Liver (tissue), 9 donors: ENCODE measurements around the gene RTBDN. TPM values are rescaled to one million over a fixed set of nuclear protein-coding genes. Genes with fewer than 3 reads are reported as not detected.

Experiments used
- DNase-seq: peaks from one replicate; pipeline ENCODE4 v3.0.0-alpha.2; 2017; ENCODE audit warnings: low spot score
- H3K27ac ChIP-seq, 2 donors: one replicate each; pipeline ENCODE4 v1.7.0; 2013; ENCODE audit warnings: inconsistent platforms in 2 of 2, low read length in 2 of 2, control low read depth in 1 of 2, low read depth in 1 of 2, mild to moderate bottlenecking in 1 of 2
- H3K27me3 ChIP-seq, 4 donors: one replicate each; pipeline versions ENCODE4 v1.6.1 to v1.7.0; 2013; ENCODE audit warnings: low read length in 3 of 4, inconsistent platforms in 1 of 4, mild to moderate bottlenecking in 1 of 4, moderate library complexity in 1 of 4; ENCODE audit not compliant: control insufficient read depth in 4 of 4, insufficient read depth in 4 of 4
- H3K36me3 ChIP-seq, 4 donors: one replicate each; pipeline versions ENCODE4 v1.6.1 to v1.7.0; 2013; ENCODE audit warnings: low read length in 3 of 4, mild to moderate bottlenecking in 3 of 4, low read depth in 1 of 4, moderate library complexity in 1 of 4; ENCODE audit not compliant: control insufficient read depth in 4 of 4, insufficient read depth in 3 of 4
- H3K4me1 ChIP-seq, 4 donors: one replicate each; pipeline versions ENCODE4 v1.6.1 to v1.7.0; 2013; ENCODE audit warnings: low read length in 3 of 4, mild to moderate bottlenecking in 3 of 4, moderate library complexity in 1 of 4; ENCODE audit not compliant: control insufficient read depth in 4 of 4, insufficient read depth in 4 of 4
- H3K4me3 ChIP-seq, 3 donors: one replicate each; pipeline versions ENCODE4 v1.6.1 to v1.7.0; 2013; ENCODE audit warnings: low read length in 3 of 3, control low read depth in 1 of 3, low read depth in 1 of 3, mild to moderate bottlenecking in 1 of 3
- H3K9ac ChIP-seq, 2 donors: one replicate each; pipeline ENCODE4 v1.7.0; 2013; ENCODE audit warnings: low read length in 2 of 2, mild to moderate bottlenecking in 2 of 2, moderate library complexity in 2 of 2, control low read depth in 1 of 2, low read depth in 1 of 2
- H3K9me3 ChIP-seq, 4 donors: one replicate each; pipeline versions ENCODE4 v1.6.1 to v1.7.0; 2013; ENCODE audit warnings: low read length in 3 of 4; ENCODE audit not compliant: control insufficient read depth in 4 of 4
- EGR1 ChIP-seq, 2 donors: IDR thresholded peaks; 2 replicates each; pipeline ENCODE4 v1.6.1; 2016 to 2018; ENCODE audit warnings: antibody characterized with exemption in 2 of 2, low read depth in 2 of 2
- FOXA1 ChIP-seq: IDR thresholded peaks from 2 replicates; pipeline ENCODE4 v1.6.1; 2016; ENCODE audit warnings: antibody characterized with exemption
- FOXA2 ChIP-seq: IDR thresholded peaks from 2 replicates; pipeline ENCODE4 v1.6.1; 2016; ENCODE audit warnings: antibody characterized with exemption
- HNF4A ChIP-seq, 2 donors: conservative IDR thresholded peaks; 2 replicates each; pipeline ENCODE4 v1.6.1; 2016; ENCODE audit warnings: antibody characterized with exemption in 2 of 2, mild to moderate bottlenecking in 2 of 2
- HNF4G ChIP-seq: IDR thresholded peaks from 2 replicates; pipeline ENCODE4 v1.6.1; 2016; ENCODE audit warnings: antibody characterized with exemption
- JUND ChIP-seq, 2 donors: IDR thresholded peaks; 2 replicates each; pipeline ENCODE4 v1.6.1; 2016; ENCODE audit warnings: antibody characterized with exemption in 2 of 2
- MAX ChIP-seq: IDR thresholded peaks from 2 replicates; pipeline ENCODE4 v1.6.1; 2016; ENCODE audit warnings: antibody characterized with exemption
- RAD21 ChIP-seq, 2 donors: IDR thresholded peaks; 2 replicates each; pipeline ENCODE4 v1.6.1; 2016; ENCODE audit warnings: antibody characterized with exemption in 2 of 2, mild to moderate bottlenecking in 2 of 2
- REST ChIP-seq: IDR thresholded peaks from 2 replicates; pipeline ENCODE4 v1.6.1; 2016; ENCODE audit warnings: antibody characterized with exemption, mild to moderate bottlenecking
- RXRA ChIP-seq, 2 donors: IDR thresholded peaks; 2 replicates each; pipeline ENCODE4 v1.6.1; 2017 to 2018; ENCODE audit warnings: antibody characterized with exemption in 2 of 2, mild to moderate bottlenecking in 1 of 2
- TAF1 ChIP-seq: conservative IDR thresholded peaks from 2 replicates; pipeline ENCODE4 v1.6.1; 2016; ENCODE audit warnings: antibody characterized with exemption, mild to moderate bottlenecking
- YY1 ChIP-seq: IDR thresholded peaks from 2 replicates; pipeline ENCODE4 v1.6.1; 2016; ENCODE audit warnings: antibody characterized with exemption, mild to moderate bottlenecking
- WGBS: extraction: QIAGEN DNeasy Blood & Tissue Kit; methylation state at CpG from one replicate; pipeline ENCODE4 v1.1.7; 2013; 5-methylcytosine and 5-hydroxymethylcytosine counted together
- polyA plus RNA-seq, 2 donors: library from polyadenylated mRNA; stranded (reverse) in 1 of 2; unstranded in 1 of 2; fragments of 200-250 nt in 1 of 2; fragments of >200 nt in 1 of 2; fragmentation: Nextera tagmentation in 1 of 2; extraction: Ambion mirVana in 1 of 2; gene quantifications; one replicate each; pipeline versions ENCODE4 v1.2.1 to v1.2.3, GENCODE V29; 2013 to 2015
- total RNA-seq, 2 donors: library from RNA; depleted of rRNA; stranded (reverse); fragments of >200 nt; gene quantifications; one replicate each; pipeline ENCODE4 v1.2.3, GENCODE V29; 2014
- donor health status: healthy.
- donor health status: healthy.
- donor health status: healthy.
- donor health status: healthy.
- donor health status: healthy.

The RTBDN gene
- total and polyA plus RNA-seq, 4 donors: not detected

GRCh38 chr19:12794971-12795381 lies 39.4 kb downstream of the RTBDN start:
- Histone ChIP-seq H3K27ac (peak overlapping the region in 1 of 2 donors; percentile 99), H3K9ac (no peak overlapping the region), H3K4me1 (peaks cover 0 to 24% (median 14%) of the 10 kb centered on the region in 4 donors), H3K4me3 (no peak overlapping the region), H3K9me3 (no peaks in the 10 kb centered on the region), H3K27me3 (no peaks in the 10 kb centered on the region), H3K36me3 (peaks cover 0 to 5% (median 1%) of the 10 kb centered on the region in 4 donors)
- 89% methylated on average over 9 of the region's 9 CpGs for WGBS
- no peak for DNase-seq
- TF ChIP-seq RAD21 (IDR thresholded peaks at IDR 0.05) (no peak), RXRA (IDR thresholded peaks at IDR 0.05) (peak in 1 of 2 donors; percentile 9), YY1 (no peak)

GRCh38 chr19:12794196-12794941 lies 40.0 kb downstream of the RTBDN start:
- Histone ChIP-seq H3K36me3 (peaks cover 0 to 3% (median 1%) of the 10 kb centered on the region in 4 donors), H3K9ac (peak overlapping the region; percentile 48 to 49), H3K27me3 (no peaks in the 10 kb centered on the region), H3K4me1 (peaks cover 0 to 24% (median 14%) of the 10 kb centered on the region in 4 donors), H3K4me3 (peak overlapping the region; percentile 31 to 83 (median 53)), H3K9me3 (no peaks in the 10 kb centered on the region), H3K27ac (peak overlapping the region; percentile 98 to 99)
- no peak for DNase-seq
- TF ChIP-seq JUND (IDR thresholded peaks at IDR 0.05): peak in 1 of 2 donors; percentile 57
- no peak for TF ChIP-seq FOXA1
- no peak for TF ChIP-seq TAF1
- peak in 1 of 2 donors; percentile 2 for TF ChIP-seq RAD21 (IDR thresholded peaks at IDR 0.05)
- no peak for TF ChIP-seq FOXA2
- TF ChIP-seq REST: no peak
- peak in 1 of 2 donors; percentile 5 for TF ChIP-seq EGR1 (IDR thresholded peaks at IDR 0.05; ENCODE audit: low read depth in 2 of 2)
- no peak for TF ChIP-seq HNF4A (conservative IDR thresholded peaks at IDR 0.05)
- TF ChIP-seq YY1: no peak
- TF ChIP-seq HNF4G: no peak
- peak in 1 of 2 donors; percentile 4 for TF ChIP-seq RXRA (IDR thresholded peaks at IDR 0.05)
- peak; percentile 12 for TF ChIP-seq MAX
- WGBS: 61% methylated on average over 7 of the region's 7 CpGs
